Cardiac fibroblast (primary cell): Measurements from ENCODE around the gene CRYBG3.

Experiments used
- DNase-seq, 2 donors: peaks; one replicate each; pipeline versions ENCODE4 v3.0.0 to v3.0.0-alpha.2; 2010; ENCODE audit warnings: low read depth in 2 of 2
- H3K4me3 ChIP-seq, 2 donors: replicated peaks in 1 of 2; 1 replicate in 1 of 2; 2 replicates in 1 of 2; pipeline ENCODE4 v1.5.1; 2011; ENCODE audit warnings: low read depth in 2 of 2, low read length in 2 of 2, mild to moderate bottlenecking in 2 of 2, moderate library complexity in 1 of 2
- CTCF ChIP-seq: IDR thresholded peaks from one replicate; pipeline ENCODE4 v1.5.1; 2011; ENCODE audit warnings: low read depth, mild to moderate bottlenecking, low read length, inconsistent platforms

CRYBG3 gene

DNA sequence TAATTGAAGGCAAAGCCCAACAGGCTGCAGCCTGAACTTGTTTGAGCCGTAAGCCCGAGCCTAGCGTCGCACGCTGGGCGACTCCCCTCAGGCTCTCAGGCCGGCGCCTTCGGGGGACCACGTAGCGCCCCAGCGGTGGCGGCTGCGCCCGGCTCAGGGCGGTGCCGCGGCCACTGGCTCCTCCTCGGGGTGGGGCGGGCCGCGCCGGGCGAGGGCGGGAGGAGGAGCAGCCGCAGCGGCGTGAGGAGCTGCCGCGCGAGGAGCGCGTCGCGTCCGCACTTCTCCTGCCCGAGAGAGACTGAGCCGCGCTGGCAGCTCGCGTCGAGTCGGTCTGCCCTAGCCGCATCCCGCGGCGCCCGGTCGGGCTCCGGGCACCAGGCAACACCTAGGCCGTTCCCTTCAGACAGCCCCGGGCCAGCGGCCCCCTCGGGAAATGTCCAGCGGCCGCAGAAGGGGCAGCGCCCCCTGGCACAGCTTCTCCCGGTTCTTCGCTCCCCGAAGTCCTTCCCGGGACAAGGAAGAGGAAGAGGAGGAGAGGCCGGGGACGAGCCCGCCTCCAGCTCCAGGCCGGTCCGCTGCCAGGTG, at the start of gene CRYBG3:
CRYBG3 (plus strand) TSS at position 238 of the 585 bp plus-strand sequence; CDS start at position 434, 196 bp downstream.
- peak; percentile 75 to 83 for DNase-seq
- peak; percentile 31 for TF ChIP-seq CTCF
- H3K4me3 ChIP-seq: peak within 1 kb of the TSS; percentile 83 to 90

GRCh38 chr3:97772926-97773325, 48.9 kb upstream of the CRYBG3 start:
- peak in 1 of 2 donors; percentile 42 for DNase-seq
- H3K4me3 ChIP-seq: no peak overlapping the region
- TF ChIP-seq CTCF: no peak

GRCh38 chr3:97778152-97778551, 43.7 kb upstream of the CRYBG3 start:
- TF ChIP-seq CTCF: no peak
- H3K4me3 ChIP-seq: no peak overlapping the region
- DNase-seq: no peak

DNA sequence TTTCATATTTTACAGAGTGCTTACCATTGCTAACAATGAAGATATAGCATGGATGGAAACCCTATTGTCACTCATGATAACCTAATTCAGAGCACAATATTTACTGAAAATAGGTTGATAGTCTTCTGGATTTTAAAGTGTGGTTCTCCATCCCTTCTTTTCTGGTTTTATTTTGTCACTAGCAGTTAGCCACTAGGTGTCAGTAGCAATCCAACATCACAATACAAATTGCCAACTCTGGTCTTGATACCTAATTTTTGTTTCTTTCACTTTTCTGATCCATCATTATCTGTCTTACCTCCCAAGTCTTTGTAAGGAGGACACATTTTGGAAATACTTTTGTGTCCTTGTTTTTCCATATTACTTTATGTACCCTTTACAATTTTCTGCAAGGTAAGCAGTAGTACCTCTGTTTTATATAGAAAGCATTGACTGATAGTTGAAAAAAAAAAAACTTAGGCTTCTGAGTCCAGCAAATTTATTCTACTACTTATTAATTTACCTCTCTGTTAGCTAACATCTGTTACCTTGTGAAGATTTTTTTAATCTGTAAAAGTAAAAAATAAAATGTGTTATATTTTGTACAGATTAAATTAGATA, 28.3 kb upstream of the CRYBG3 start:
- DNase-seq: peak; percentile 73 to 78
- H3K4me3 ChIP-seq: no peak overlapping the region
- TF ChIP-seq CTCF: peak; percentile 58

DNA sequence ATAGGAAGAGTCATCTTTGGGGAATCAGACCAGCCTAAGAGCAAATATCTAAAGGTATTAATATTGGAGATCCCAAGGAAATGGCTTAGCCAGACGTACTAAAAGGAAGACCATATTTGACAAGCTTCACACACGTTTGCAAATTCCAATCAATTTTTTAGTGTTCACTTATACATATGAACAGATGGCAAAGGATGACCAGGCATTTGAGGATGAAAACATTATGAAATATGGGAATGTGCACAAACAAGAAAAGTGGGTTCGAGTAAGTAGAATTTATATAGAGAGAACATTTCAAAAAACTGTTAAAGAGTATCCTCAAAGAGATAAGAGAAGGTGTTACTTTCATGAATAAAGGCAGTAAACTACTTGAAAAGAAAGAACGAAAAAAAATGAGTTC, 25.9 kb upstream of the CRYBG3 start:
- no peak for TF ChIP-seq CTCF
- no peak for DNase-seq
- no peak overlapping the region for H3K4me3 ChIP-seq

DNA sequence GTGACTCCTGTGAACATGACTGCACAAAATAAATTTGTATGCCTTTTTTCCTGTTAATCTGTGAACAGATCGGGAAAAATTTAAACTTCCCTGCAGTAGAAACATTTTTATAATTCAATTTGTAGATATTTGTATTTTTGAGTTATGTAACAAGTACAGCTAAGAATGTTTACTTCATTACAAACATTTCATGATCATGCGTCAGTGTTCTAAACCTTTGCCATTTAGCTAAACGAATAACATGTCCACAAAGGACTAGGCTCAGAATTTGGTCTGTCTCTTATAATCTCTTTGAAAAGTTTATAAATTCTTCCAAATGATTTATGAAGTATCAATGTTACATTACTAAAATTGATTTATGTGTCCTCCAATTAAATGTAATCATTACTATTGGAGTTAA, 17.3 kb upstream of the CRYBG3 start:
- no peak for TF ChIP-seq CTCF
- DNase-seq: no peak
- H3K4me3 ChIP-seq: no peak overlapping the region
